ENCODE measurements around the gene TCF4.

TCF4 gene

DNA sequence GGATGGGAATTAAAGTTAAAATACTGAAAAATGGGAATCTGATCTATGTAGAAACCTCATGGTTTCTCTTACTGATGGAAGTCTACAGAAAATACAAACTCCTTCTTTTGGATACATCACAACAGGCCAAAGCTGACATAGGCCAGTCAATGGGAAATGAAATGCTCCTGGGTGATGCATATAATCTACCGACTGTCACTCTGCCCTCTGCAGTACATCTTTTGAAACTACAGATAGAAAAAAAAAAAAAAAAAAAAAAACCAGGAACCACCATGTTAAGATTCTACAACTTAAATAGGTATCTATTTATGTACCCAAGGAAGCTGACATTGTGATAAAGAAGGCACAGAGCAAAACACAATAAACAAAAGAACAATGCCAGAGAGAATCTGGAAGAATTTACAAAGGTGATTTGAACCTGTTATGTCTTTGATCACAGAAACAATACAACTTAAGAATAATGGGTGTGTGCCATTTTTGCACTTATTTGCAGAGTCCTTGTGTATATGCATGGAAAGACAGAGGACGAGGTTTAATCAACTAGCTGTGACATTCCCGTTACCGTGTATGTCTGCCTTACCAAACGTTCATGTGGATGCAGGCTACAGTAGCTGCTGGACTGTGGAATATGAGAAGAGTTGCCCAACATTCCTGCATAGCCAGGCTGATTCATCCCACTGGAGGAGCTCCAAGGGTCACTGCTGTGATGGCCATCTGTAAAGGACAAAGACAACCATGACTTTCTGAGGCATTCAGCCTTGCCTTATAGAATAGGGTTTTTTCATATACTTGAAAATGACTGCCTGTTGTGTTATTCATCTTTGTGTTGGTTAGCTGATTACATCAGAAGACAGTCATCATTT, 312.7 kb downstream of the TCF4 start:
- no peak for DNase-seq

DNA sequence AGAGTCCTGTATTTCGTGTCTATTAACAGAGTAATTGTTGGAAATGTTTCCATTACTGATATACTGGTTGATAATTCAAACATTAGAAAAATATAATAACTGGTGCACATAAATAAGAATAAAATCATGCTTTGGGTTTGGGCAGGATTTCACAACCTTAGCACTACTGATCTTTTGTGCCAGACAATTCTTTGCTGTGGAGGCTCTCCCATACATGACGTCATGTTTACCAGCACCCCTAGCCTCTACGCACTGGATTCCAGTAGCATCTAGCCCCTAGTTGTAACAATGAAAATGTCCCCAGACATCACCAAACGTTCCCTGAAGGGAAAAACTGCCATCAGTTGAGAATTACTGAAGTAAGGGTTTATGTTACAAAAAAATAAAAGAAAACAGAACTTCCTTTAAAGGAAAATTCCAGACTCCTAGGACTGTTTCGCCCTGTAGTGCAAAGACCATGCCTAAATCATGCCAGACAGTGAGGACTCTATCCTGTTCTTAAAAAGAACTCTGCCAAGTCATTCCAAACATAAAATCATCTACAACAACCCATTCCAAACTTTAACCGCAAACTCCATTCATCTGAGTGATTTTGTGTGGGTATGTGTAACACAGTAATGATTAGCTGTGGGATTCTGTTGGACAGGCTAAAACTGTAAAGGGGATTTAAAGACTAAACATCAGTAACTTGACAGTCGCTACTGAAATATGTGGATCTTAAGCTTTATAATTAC, 315.3 kb downstream of the TCF4 start:
- DNase-seq, result no peak

DNA sequence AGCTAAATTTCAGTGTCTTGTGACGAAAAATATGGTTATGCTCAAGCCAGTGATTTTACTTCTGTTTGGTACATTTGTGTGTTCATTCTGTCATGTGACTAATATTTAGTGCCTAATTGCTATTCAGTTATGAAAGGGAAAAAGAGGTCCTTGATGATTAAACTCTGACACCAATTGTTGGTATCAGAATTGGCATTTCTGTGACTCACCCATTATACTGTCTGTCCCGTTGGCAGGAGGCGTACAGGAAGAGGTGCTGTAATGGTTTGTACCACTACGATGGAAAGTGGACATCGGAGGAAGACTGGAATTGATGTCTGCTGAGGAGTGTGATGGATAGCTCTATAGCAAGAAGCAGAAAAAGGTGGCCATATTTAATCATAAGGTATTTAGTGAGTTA, 318.4 kb downstream of the TCF4 start:
- no peak for DNase-seq

DNA sequence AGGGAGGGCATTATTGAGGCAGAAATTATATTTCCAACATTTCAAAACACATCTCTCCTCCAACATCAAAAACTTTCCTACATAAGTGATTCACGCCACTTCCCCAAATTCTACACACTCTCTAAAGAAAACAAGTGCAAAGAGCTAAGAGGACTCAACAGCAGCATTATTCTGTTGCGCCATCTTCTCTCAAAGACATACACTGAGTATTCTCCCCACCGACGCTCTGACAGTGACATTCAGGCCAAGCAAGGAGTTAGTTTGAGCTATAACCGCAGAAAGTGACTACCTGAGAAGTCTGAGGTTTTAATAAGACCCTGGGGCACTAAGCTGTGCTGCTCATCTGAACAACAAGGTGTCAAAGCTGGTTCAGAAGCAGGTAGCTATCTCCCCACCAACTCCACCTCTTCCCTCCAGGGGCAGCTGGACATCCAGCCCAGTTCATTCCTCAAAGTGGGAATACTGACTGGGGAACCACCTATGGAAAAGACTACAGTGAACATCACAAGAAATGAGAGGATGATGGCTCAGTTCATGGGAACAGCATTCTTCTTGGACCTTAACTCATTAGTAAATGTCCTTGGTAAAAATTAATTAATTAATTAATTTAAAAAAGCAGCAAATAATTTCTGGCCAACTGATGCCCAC, 319.2 kb downstream of the TCF4 start:
- DNase-seq, result no peak

DNA sequence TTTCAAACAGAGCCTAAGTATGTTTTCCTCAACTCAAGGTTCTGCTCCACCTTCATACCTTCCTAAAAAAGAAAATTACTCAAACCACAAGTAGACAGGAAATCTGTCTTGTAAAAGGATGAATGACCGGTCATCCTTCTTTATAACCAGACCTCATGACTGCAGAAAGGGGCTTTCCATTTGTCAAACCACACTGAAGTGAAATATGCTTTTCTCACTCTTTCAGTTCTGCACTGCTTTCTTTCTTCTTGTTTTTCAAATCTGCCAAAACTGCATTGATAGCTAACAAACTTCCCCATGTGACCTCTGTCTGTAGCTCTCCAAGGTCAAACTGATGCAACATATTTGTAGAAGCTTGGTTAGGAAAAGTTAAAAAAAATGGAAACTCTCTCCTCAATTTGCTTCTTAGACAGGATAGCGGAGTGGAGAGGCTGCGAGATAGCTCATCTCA, 319.8 kb downstream of the TCF4 start:
- no peak for DNase-seq

DNA sequence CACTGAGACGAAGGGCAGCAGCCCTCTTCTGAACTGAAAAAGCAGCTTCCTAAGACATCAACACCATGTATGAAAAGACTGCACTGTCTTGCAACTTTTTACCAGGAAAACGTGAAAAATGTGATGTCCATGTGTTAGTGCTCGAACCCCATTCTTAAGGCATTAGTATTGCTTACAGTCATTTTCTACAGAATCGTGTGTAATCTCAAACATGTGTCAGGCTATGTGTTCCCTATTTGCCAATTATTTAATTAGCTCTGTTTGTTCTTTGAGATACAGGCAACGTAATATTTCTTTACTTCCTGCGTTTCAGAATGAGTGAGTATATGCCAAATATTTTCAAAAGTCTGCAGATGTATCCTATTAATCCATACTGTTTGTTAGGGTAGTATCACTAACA, 321.0 kb downstream of the TCF4 start:
- DNase-seq, result no peak

DNA sequence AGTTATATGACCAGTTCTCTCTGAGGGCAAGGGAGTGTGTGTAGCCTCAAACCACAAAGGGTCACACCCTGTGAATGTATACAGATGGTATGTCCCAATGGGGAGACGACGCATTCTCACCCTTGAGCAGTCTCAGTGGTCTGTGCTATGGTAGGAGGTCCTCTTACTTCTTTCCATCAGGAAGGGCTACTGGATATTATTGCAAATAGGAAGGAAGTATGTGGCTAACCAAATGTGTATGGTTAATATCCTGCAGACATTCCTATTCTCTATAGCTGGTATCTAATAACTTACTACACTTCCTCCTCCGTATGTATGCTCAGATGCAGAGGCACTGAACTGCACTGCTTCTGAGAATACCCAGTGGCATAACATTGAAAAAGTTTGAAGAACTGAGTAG, 322.0 kb downstream of the TCF4 start:
- DNase-seq, result no peak

DNA sequence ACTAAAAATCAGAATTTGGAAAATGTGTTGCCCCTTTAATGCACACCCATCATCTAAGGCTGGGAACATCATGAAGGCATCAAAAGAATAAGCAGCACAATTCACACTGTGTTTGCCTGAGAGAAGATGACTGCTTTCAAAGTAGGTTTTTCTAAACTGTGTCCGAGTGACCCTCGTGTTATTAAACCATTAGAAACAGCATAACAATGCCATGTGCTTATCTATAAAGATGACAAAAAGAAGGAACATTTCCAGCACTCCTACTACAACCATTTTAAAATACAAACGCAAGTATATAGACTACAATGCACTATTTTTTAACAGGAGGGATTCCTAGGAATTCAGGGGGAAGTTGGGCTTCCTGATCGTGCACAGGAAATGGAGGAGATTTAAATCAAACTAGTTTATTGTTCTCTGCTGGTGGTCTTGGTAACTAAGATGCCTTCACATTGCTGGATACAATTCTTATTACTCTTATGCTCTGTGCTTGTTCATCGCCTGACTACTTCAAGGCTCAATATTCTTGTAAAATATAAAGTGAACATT, 322.8 kb downstream of the TCF4 start:
- no peak for DNase-seq

DNA sequence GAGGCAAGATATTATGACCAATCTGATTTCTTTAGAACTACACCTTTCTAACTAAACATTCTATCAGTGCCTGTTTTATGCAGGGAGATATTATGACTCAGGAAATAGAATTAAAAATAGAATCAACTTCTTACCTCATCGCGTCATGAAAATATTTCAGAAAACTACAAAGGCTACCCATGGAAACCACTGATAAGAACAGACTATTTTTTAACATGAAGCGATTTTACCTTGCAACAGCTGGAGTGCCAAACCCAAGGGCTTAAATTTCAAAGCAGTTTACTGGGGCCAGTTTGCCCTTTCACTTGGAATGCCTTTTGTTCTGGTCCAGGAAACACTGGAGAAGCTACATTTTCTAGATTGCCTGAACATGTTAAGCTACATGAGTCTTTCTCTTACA, 323.9 kb downstream of the TCF4 start:
- no peak for DNase-seq

DNA sequence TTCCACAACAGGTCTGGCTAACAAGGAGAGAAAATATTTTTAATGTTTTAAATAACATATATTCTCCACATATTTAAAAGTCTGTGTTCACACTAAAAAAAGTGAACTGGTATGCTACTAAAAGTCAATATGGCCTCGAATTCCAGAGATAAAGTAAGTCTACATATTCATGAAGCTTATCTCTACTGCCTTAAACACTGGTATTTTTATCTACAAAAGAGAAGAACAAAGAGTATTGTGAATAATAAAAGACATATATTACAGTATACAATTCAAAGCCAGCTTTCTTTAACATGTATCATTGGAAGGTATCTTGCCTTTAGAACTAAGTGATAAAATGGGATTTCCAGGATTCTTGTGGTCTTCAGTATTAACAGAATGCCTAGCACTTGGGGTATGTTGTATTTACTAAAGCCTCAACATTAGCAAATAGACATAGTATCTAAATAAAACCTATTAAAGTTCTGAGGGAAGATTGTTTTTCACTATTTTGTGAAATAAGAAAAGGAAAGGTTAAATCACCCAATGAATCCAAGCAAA, 325.9 kb downstream of the TCF4 start:
- no peak for DNase-seq

DNA sequence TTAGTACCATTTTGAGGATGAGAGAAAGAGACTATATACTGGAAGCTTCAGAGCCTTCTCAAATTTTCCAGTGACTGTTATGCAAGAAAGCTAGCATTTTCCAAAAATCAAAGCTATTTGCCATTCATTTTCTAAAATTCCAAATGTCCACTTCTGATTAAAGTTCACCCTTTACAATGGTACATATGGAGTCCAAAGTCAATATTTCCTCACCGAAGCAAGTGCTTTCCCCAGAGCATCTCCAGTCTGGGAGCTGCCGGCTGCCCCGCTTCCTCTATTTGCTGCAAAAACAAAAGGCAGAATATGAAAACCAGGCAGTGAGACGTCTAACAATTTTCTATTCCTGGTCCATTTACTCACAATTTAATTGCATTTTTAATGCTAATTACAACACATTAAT, 326.7 kb downstream of the TCF4 start:
- no peak for DNase-seq

DNA sequence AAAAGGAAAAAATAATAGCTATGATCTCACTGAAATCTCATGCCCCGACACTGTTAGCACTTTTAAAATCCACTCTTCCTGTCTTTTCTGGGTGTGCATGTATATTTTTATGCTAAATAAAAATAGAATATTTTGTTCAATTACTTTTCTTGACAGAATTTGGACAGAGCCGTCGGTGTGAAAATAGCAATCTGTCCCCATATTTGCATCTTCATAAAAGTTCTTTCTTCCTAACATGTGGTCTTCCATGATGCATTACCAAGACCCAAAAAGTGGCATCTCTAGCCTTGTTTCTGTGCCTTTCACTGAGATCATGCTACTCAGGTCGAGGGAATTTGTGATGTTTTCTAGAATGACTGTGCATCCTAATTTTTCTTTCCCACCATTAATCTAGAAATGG, 329.9 kb downstream of the TCF4 start:
- DNase-seq, result no peak

DNA sequence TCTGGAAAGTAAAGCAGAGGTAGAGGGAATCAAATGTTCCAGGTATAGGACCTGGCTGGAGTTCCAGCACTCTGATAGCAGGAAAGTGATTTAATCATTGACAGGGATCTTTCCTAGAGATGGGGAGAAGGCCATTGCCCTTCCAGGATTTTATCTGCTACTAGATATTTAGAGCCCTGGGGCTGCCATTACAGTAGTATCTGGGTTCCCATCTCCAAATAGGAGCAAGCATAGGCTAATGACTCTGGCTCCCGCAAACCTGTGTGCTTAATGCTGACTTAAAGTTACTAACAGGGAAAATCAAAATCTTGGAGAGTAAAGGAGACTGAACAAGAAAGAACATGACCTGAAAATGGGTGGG, 331.1 kb downstream of the TCF4 start:
- no peak for DNase-seq

DNA sequence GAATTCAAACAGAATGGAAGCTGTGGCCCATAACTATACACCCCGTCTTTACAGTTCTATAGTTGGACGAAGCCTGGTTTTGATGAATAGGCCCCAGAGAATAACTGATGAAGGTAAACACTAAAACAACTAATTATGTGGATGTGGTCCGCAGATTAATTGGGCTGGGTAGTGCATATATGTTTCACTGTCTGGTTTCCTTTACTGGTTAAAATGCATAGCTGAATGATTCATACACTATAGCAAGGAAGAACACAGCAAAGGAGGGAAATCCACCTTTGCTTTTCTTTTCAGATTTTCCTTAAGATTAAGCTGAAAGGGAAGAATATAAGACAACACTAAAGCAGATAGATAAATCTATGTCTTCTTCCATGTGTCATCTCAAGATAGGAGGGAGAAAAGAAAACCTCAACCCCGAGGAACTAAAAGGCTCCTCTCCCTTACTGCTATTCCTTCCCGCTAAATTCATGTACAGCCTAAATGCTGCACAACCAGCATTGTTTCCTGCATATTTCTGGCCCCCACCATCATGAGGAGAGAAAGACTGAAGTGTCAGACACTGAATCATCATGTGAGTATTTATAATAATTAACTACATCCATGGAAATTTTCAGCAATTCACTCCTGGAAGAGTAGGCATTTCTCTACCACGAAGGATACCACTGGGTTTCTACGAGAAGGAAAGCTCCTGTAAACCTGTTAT, 331.6 kb downstream of the TCF4 start:
- no peak for DNase-seq

DNA sequence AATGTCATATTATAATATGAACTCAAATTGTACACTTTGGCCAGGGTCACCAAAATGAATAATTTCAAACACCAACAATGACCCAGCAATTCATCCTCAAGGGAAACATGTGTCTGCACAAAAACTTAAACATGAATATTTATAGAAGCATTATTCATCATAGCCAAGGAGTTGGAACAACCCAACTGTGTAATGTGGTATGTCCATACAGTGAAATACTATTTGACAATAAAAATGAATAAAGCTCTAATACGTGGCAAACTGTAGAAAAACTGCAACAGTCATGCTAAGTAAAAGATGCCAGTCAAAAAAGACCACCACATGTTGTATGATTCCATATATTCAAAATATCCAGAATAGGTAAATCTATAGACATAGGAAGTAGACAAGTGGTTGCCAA, 334.2 kb downstream of the TCF4 start:
- DNase-seq, result no peak

DNA sequence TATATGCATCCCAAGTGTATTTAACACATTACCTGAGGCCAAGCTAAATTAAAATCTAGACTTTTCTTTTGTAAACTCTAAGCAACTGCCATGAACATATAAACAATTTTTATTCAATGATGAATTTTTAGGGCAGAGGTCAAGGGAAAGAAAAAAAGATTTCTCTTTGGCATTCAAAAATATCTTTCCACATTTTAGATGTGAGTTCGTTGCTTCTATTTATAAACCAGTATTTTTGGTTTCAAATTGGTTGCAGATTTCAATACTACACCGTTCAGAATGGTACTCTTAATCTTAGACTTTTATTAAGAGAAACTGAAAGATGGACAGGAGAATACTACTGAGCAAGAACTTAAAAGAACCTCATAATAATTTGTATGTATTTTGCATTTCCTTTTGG, 335.1 kb downstream of the TCF4 start:
- no peak for DNase-seq

DNA sequence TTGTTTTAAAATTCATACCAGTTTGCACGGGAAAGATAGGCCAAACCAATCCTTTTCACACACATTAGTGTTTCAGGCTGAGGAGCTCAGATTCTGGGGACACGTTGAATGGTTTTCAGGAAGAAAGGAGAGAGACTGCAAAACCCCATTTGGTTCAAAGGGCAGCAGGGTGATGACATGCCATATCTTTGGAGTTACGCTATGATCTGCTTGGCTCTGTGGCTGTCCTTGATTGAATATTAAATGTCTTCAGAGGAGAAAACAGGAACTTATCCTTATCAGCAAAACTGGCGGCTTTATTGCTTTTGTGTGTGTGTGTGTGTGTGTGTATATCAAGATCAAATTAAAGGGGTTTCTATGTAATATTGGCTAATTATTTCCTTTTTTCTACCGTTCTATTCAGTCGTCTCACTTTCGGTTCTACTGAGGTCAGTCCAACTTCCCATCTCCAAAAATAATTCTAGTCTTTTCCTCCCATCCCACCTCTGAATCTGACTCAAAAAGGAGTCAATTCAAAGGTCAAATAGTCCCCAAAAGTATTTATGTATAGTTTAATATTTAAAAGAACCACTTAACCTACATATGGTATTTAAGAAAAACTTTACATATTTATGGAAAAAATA, 335.8 kb downstream of the TCF4 start:
- DNase-seq, result no peak

DNA sequence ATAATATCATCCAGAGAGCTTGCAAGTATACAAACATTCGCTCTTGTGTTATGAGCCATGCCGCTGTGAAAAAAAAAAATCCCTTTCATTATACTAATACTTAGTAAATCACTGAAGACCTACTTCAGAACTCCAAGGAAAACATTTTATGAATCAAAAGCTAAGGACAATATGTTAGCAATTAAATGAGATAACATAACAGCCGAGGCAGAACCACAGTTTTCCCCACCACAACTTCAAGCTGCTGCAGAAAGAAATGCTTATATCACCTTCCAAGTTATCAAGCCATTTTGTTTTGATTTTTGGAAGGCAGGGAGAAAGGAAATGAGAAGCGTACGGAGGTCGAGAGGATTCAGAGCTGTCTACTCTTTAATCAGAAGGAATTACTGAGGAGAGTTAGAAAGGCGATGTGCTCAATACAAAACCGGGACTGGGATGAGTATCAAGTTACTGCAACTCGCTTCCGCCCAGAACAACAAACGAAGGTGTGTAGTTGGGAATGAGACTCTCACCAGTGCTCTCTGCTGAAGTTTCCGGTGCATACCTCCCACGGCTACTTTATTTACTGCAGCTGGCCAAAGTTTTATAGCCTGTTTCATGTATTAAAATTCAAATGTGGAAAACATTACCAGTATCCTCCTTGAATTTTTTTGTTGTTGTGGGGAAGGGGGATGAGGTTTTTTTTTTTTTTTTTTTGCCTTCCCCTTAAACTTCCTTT, 336.6 kb downstream of the TCF4 start:
- DNase-seq, result no peak

DNA sequence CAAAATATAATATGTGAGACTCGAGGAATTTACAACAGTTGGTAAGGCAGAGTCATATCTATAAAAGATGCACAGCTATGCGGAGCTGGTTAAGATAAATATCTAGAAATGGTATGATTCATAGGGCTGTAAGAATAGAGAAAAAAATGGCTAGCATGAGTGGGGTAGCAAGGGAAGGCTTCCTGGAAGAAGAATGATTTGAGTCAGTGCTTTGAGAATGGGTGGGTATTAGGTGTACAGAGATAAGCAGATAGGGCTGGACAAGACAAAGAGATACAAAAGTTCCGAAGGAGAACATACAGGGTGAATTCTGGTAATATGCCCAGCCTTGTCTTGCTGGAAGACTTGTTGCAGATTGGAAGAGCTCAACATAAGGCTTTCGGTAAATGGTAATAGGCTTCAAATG, 337.2 kb downstream of the TCF4 start:
- no peak for DNase-seq

DNA sequence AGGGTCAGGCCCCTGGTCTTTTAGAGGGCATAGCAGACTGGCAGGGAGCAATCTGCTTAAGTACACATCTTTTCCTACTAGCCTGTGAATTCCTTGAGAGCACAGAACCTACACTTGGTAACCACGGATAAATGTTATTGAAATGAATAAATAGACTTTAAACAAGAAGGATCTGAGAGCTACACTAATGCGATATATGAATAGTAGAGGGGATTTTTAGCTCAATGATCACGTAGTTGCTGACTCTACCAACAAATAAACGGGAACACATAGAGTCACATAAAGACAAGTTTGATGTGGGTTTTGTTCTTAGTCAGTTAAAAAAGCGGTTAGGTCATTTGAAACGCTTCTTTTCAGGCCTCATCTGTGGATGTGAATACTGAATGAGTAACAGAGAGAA, 338.4 kb downstream of the TCF4 start:
- DNase-seq, result no peak

DNA sequence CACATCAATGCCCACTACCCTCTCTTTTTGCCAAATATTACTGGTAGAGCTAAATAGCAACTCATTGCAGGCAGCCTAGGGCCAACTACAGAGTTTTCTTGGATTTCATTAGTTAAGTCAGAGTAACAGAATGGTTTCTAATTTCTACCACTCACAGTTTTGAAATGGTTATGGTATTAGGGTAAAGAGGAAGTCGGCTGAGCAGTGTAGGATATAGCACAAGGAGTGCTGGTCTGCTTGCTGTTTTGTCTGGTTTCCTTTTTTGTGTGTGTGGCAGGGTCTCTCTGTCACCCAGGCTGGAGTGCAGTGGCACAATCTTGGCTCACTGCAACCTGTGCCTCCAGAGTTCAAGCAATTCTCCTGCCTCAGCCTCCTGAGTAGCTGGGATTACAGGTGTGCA, 339.5 kb downstream of the TCF4 start:
- DNase-seq, result no peak

DNA sequence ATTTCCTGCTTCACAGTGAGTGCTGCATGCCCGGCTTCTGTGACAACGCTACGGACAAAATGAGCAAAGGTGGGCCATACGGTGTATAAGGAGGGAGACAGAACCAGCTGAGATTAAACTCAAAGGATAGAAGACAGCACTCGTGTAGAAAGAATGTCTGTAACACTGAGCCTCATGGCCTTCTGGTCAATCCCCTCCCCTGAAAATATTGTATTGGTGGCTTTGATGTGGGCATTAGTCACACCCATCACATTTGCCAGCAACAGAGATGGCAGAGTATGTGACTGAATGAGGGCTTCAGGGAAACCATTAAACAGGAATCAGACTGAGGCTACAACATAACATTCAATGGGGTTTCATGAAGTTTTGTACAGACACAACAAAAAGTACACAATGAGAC, 341.0 kb downstream of the TCF4 start:
- DNase-seq, result no peak
